Tibial nerve (tissue), 4 donors: ENCODE results near the gene FBN1. TPM values are rescaled to one million over a fixed set of nuclear protein-coding genes. Genes with fewer than 3 reads are reported as not detected.

Experiments used
- DNase-seq, 2 donors: peaks; one replicate each; pipeline ENCODE4 v3.0.0-alpha.2; 2019; ENCODE audit warnings: low spot score in 2 of 2
- H3K27ac ChIP-seq, 4 donors: fragments of 200-600 bp; sonication (generic) in 3 of 4; one replicate each; pipeline ENCODE4 v1.5.1; 2017 to 2019; ENCODE audit warnings: mild to moderate bottlenecking in 1 of 4
- H3K27me3 ChIP-seq, 2 donors: fragments of 200-600 bp; sonication (generic) in 1 of 2; one replicate each; pipeline versions ENCODE4 v1.5.1 to v1.6.0; 2017 to 2019
- H3K36me3 ChIP-seq, 3 donors: fragments of 200-600 bp; sonication (generic); one replicate each; pipeline ENCODE4 v1.5.1; 2018 to 2019
- H3K4me1 ChIP-seq, 4 donors: fragments of 200-600 bp; sonication (generic) in 3 of 4; one replicate each; pipeline ENCODE4 v1.5.1; 2017 to 2019
- H3K4me3 ChIP-seq, 4 donors: fragments of 200-600 bp; sonication (generic) in 3 of 4; one replicate each; pipeline ENCODE4 v1.5.1; 2017 to 2019; ENCODE audit warnings: mild to moderate bottlenecking in 1 of 4, moderate library complexity in 1 of 4
- H3K9me3 ChIP-seq, 4 donors: fragments of 200-600 bp; sonication (generic) in 3 of 4; one replicate each; pipeline ENCODE4 v1.5.1; 2017 to 2019
- EP300 ChIP-seq, 2 donors: sonication (generic); formaldehyde crosslinking; IDR thresholded peaks; one replicate each; pipeline ENCODE4 v1.6.1; 2017; ENCODE audit warnings: antibody characterized with exemption in 2 of 2, mild to moderate bottlenecking in 1 of 2
- POLR2A ChIP-seq, 2 donors: fragments of 450-650 bp; IDR thresholded peaks; one replicate each; pipeline ENCODE4 v1.6.1; 2017; ENCODE audit warnings: antibody characterized with exemption in 2 of 2, mild to moderate bottlenecking in 2 of 2, moderate library complexity in 2 of 2
- WGBS, 2 donors: methylation state at CpG; one replicate each; pipeline ENCODE4 v1.1.5; 2018; 5-methylcytosine and 5-hydroxymethylcytosine counted together
- total RNA-seq, 4 donors: library from RNA; depleted of rRNA; stranded (reverse); fragments of >200 nt; gene quantifications; one replicate each; pipeline ENCODE4 v1.1.0, GENCODE V29; 2016
- TF ChIP-seq, protein P1 (sequence below), 5 experiments: fragments of 200-600 bp in 3 of 5; fragments of 450-650 bp in 2 of 5; sonication (generic) in 3 of 5; IDR thresholded peaks; one replicate each; pipeline ENCODE4 v1.5.1; 2016 to 2019; ENCODE audit warnings: antibody characterized with exemption in 5 of 5, mild to moderate bottlenecking in 3 of 5, moderate library complexity in 2 of 5

Gene FBN1
- total RNA-seq, 4 donors from 2014 or later = 144 to 293 (median 234) TPM

DNA sequence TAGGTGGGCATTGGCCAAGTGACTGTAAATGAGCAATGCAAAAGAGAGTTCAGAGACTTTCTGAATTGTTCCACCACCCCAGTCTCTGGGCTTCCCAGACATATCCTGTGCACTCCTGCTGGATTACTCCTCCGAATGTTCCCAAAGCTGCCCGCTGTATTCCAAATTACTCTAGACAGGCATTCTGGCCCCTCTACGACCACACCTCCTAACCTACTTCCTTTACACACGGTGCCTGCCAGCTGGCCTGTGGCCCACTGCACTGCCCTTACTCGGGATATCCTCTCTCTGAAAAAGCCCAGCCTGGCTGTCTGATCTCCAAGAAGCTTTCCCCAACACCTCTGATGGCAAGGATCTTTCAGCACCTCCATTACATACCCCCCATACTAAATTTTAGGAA, 247.7 kb downstream of the FBN1 start:
- DNase-seq = no peak
- TF ChIP-seq POLR2A (IDR thresholded peaks at IDR 0.05) = no peak
- TF ChIP-seq, protein P1, sequence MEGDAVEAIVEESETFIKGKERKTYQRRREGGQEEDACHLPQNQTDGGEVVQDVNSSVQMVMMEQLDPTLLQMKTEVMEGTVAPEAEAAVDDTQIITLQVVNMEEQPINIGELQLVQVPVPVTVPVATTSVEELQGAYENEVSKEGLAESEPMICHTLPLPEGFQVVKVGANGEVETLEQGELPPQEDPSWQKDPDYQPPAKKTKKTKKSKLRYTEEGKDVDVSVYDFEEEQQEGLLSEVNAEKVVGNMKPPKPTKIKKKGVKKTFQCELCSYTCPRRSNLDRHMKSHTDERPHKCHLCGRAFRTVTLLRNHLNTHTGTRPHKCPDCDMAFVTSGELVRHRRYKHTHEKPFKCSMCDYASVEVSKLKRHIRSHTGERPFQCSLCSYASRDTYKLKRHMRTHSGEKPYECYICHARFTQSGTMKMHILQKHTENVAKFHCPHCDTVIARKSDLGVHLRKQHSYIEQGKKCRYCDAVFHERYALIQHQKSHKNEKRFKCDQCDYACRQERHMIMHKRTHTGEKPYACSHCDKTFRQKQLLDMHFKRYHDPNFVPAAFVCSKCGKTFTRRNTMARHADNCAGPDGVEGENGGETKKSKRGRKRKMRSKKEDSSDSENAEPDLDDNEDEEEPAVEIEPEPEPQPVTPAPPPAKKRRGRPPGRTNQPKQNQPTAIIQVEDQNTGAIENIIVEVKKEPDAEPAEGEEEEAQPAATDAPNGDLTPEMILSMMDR (IDR thresholded peaks at IDR 0.05) = no peak
- TF ChIP-seq EP300 (IDR thresholded peaks at IDR 0.05) = no peak

DNA sequence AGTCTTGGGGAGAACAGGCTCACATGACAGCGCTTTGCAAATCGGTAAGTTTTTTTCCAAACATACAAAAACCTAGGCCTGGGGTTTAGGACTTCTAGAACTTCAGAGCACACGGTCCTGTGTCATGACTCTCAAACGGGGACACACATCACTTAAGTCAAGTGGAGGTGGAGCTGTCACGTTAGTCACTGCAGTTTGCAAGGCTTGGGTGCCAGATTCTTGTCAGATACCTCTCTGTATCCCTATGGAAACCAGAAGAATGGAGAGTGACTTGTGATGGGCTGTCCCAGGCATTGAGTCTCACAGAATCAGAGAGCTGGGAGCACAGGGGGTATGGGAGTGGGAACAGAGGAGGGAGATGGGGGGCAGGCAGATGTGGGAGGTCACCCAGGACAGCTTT, 249.5 kb downstream of the FBN1 start:
- Histone ChIP-seq H3K27ac (peak overlapping the region; percentile 23 to 83 (median 58)), H3K9me3 (no peaks in the 10 kb centered on the region), H3K27me3 (no peaks in the 10 kb centered on the region), H3K36me3 (no peaks in the 10 kb centered on the region), H3K4me1 (peaks cover 0 to 54% (median 12%) of the 10 kb centered on the region in 4 donors), H3K4me3 (no peak overlapping the region)
- no peak for DNase-seq
- TF ChIP-seq EP300 (IDR thresholded peaks at IDR 0.05) (no peak), POLR2A (IDR thresholded peaks at IDR 0.05) (no peak)
- TF ChIP-seq, protein P1 (IDR thresholded peaks at IDR 0.05) = no peak
- WGBS, 2 donors = 62 to 82% methylated on average over 5 of the region's 5 CpGs

More for the DNA sequence above, 247.7 kb downstream of the FBN1 start:
- Histone ChIP-seq H3K4me3 (no peak overlapping the region), H3K9me3 (no peaks in the 10 kb centered on the region), H3K27me3 (no peaks in the 10 kb centered on the region), H3K36me3 (no peaks in the 10 kb centered on the region), H3K27ac (peak overlapping the region in 2 of 4 donors; percentile 11 to 31), H3K4me1 (peaks cover 0 to 43% (median 12%) of the 10 kb centered on the region in 4 donors)
- 61 to 66% methylated on average over 5 of the region's 5 CpGs for WGBS, 2 donors

DNA sequence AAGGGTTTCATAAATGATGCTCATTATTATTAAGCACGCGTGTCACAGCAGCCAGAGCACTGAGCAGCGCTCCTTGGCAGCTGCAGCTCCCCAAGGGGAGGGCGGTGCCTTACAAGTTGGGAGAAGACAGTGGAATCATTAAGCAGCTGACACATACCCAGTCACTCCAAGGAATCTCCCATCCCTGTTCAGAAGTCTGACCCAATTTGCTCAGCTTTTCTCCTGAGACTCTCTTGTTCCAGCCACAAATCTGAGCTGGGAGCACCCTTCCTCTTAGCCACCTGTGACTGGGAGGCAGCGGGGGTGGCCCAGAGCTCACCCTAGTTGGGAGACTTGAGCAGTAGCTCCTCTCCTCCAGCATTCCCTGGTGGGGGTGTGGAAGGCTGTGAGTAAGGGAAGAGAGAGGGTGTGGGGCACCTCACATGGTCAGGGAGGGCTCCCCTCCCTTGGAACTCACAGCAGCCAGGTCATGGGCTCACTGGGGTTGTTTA, 249.9 kb downstream of the FBN1 start:
- DNase-seq = peak; percentile 79 to 82

DNA sequence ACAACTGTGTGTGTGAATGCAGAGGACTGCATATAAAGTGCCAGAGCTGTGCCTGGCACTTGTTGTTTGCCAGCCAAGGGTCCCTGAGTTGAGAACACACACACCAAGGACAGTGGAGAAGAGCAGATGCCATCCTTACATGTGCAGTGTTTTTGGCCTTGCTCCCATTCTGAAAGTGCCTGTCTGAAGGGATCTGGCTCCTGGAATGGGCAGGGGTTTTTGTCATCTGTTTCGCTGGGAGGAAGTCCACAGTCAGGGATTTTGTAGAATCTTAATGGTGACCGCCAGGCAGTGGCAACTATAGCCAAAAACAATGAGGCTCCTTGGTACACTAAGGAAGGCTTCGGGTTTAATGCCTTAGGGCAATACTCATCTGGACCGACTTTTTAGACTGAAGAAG, 250.5 kb downstream of the FBN1 start:
- TF ChIP-seq, protein P1 (IDR thresholded peaks at IDR 0.05) = no peak
- TF ChIP-seq EP300 (IDR thresholded peaks at IDR 0.05) (no peak), POLR2A (IDR thresholded peaks at IDR 0.05) (no peak)
- Histone ChIP-seq H3K27me3 (no peaks in the 10 kb centered on the region), H3K9me3 (no peaks in the 10 kb centered on the region), H3K27ac (peak overlapping the region; percentile 26 to 83 (median 62)), H3K4me3 (no peak overlapping the region), H3K4me1 (peaks cover 0 to 54% (median 12%) of the 10 kb centered on the region in 4 donors), H3K36me3 (no peaks in the 10 kb centered on the region)
- 71 to 74% methylated on average over 4 of the region's 4 CpGs for WGBS, 2 donors
- no peak for DNase-seq

More for the DNA sequence above, 249.9 kb downstream of the FBN1 start:
- WGBS, 2 donors = 44 to 49% methylated on average over 5 of the region's 5 CpGs
- Histone ChIP-seq H3K27ac (peak overlapping the region in 3 of 4 donors; percentile 54 to 83 (median 70)), H3K4me3 (no peak overlapping the region), H3K36me3 (no peaks in the 10 kb centered on the region), H3K27me3 (no peaks in the 10 kb centered on the region), H3K4me1 (peaks cover 0 to 54% (median 12%) of the 10 kb centered on the region in 4 donors), H3K9me3 (no peaks in the 10 kb centered on the region)
- peak in 1 of 2 donors; percentile 78 for TF ChIP-seq EP300 (IDR thresholded peaks at IDR 0.05)
- TF ChIP-seq POLR2A (IDR thresholded peaks at IDR 0.05) = no peak
- TF ChIP-seq, protein P1 (IDR thresholded peaks at IDR 0.05) = no peak

DNA sequence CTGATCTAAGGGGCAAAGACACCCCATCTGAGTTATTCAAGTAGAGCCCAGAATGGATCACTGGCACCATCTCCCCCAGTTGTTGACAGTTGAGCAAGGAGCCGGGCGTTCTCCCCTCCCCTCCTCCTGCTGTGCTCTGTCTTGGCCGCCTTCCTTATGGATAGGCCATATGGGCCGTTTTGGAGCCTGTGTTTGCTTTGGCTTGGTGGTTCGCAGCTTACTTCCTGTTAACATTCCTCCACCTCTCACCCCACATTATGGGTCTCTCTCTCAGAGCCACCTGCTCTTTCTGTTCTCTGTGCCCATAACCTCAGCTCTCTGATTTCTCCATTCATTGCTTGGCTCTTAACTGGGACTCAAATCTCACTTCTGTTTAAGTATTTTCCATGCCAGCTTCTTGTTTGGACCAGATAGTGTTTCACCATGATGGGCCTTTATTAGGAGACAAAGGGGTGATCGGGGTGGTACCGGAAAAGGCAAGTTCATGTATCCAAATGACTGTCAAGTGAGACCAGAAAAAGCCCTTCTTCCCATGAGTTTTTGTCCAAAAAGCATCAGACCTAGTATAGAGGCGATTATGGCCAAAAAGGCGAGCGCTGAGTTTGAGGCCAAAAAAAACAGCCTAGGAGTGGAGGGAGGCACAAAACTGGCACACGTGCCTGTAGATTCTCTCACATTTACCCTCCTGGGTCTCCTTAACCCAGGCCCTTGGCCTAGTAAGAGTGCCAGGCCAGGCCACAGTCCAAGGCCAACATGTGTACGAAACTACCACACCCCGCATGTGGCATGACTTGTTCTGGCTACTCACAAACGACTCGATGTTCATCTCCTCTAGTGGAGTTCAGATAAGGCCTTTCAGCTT, 251.6 kb downstream of the FBN1 start:
- no peaks in the 10 kb centered on the region for H3K36me3 ChIP-seq
- H3K4me1 ChIP-seq = peaks cover 0 to 60% (median 14%) of the 10 kb centered on the region in 4 donors
- no peaks in the 10 kb centered on the region for H3K27me3 ChIP-seq
- H3K27ac ChIP-seq = peak overlapping the region; percentile 29 to 83 (median 62)
- H3K4me3 ChIP-seq = no peak overlapping the region
- DNase-seq = peak in 1 of 2 donors; percentile 68
- WGBS, 2 donors = 55 to 67% methylated on average over 15 of the region's 15 CpGs
- no peaks in the 10 kb centered on the region for H3K9me3 ChIP-seq
- TF ChIP-seq EP300 (IDR thresholded peaks at IDR 0.05) (peak; percentile 17 to 77), POLR2A (IDR thresholded peaks at IDR 0.05) (no peak)
